A673 (cell line): ENCODE data around the gene C10orf90.

Experiments used
- EZH2 ChIP-seq: fragments of 200-600 bp; sonication (generic); IDR thresholded peaks from 2 replicates; pipeline ENCODE4 v1.6.1; 2017; ENCODE audit warnings: borderline replicate concordance, low read depth, mild to moderate bottlenecking, mixed read lengths, antibody characterized with exemption, low read length; ENCODE audit not compliant: poor library complexity, severe bottlenecking
- TF ChIP-seq, protein P1 (sequence below): fragments of 300-800, 200-600 bp; sonication (generic); conservative IDR thresholded peaks from 2 replicates; pipeline ENCODE4 v1.5.1; 2017; ENCODE audit warnings: low read depth, mild to moderate bottlenecking, antibody characterized with exemption, low read length, moderate library complexity, mixed read lengths

DNA sequence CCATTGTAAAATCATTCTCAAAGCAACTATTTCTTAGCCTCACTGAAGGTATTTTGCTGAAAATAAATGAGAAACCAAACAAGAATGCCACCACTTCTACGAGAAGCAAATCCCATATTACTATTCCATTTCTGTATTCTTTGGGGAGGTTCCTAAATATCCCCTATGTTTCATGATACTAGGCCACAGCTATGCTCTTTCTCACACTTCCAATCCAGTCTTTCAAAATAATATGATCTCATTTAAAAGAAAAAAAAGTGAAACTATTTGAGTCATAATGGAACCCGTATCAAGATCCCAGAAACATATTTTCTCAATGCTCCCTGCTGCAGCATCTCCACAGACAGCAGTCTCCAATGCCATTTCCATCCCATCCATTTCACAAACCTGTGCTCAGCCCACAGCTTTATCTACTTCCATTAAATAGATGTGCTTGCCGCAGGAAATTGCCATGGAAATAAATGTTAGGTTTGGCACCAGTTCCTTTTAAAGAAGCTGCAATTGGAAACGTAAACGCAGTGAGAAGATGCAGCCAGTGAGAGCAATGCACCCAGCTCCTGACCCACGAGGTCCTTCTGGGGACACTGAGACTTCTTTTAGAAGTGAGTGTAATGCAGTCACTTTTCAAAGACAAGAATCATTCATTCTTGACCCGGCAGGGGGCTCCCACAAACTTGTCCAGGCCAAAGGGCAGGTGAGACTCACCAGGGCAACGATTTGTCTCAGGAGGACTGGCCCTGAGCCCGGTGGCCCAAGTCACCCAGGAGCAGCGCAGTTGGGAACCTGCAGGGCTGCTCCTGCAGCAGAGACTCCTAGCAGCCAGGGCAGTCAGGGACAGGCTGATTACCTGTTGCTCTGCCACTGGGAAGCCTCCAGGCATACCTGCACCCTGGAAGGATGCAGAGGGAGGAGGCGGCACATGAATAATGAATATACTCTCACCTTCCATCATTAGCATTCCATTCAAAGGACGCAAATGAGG, 99.6 kb downstream of the C10orf90 start:
- TF ChIP-seq, protein P1, sequence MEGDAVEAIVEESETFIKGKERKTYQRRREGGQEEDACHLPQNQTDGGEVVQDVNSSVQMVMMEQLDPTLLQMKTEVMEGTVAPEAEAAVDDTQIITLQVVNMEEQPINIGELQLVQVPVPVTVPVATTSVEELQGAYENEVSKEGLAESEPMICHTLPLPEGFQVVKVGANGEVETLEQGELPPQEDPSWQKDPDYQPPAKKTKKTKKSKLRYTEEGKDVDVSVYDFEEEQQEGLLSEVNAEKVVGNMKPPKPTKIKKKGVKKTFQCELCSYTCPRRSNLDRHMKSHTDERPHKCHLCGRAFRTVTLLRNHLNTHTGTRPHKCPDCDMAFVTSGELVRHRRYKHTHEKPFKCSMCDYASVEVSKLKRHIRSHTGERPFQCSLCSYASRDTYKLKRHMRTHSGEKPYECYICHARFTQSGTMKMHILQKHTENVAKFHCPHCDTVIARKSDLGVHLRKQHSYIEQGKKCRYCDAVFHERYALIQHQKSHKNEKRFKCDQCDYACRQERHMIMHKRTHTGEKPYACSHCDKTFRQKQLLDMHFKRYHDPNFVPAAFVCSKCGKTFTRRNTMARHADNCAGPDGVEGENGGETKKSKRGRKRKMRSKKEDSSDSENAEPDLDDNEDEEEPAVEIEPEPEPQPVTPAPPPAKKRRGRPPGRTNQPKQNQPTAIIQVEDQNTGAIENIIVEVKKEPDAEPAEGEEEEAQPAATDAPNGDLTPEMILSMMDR: no peak
- no peak for TF ChIP-seq EZH2
